Measurements from ENCODE around the gene OR52H1.

Gene OR52H1

GRCh38 chr11:5553343-5553742, 5.0 kb upstream of the OR52H1 start:
- Histone ChIP-seq H3K4me1 (ENCODE audit: insufficient read depth, poor library complexity, severe bottlenecking) (peaks cover 13% of the 10 kb centered on the region), H3K9me3 (ENCODE audit: severe bottlenecking) (no peaks in the 10 kb centered on the region), H3K36me3 (ENCODE audit: low read depth) (no peaks in the 10 kb centered on the region), H3K4me3 (ENCODE audit: severe bottlenecking) (no peak overlapping the region), H3K27me3 (ENCODE audit: insufficient read depth, poor library complexity, severe bottlenecking) (no peaks in the 10 kb centered on the region), H3K27ac (ENCODE audit: poor library complexity, severe bottlenecking) (no peak overlapping the region)
- TF ChIP-seq, protein P1, sequence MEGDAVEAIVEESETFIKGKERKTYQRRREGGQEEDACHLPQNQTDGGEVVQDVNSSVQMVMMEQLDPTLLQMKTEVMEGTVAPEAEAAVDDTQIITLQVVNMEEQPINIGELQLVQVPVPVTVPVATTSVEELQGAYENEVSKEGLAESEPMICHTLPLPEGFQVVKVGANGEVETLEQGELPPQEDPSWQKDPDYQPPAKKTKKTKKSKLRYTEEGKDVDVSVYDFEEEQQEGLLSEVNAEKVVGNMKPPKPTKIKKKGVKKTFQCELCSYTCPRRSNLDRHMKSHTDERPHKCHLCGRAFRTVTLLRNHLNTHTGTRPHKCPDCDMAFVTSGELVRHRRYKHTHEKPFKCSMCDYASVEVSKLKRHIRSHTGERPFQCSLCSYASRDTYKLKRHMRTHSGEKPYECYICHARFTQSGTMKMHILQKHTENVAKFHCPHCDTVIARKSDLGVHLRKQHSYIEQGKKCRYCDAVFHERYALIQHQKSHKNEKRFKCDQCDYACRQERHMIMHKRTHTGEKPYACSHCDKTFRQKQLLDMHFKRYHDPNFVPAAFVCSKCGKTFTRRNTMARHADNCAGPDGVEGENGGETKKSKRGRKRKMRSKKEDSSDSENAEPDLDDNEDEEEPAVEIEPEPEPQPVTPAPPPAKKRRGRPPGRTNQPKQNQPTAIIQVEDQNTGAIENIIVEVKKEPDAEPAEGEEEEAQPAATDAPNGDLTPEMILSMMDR (IDR thresholded peaks at IDR 0.05; ENCODE audit: poor library complexity, severe bottlenecking), result peak; percentile 46
- ATAC-seq (ENCODE audit: low read depth) (no peak), DNase-seq (ENCODE audit: low spot score) (no peak)

- Histone ChIP-seq H3K4me1 (ENCODE audit: insufficient read depth, poor library complexity, severe bottlenecking) (peaks cover 13% of the 10 kb centered on the region), H3K9me3 (ENCODE audit: severe bottlenecking) (no peaks in the 10 kb centered on the region), H3K27ac (ENCODE audit: poor library complexity, severe bottlenecking) (peak overlapping the region; percentile 16), H3K4me3 (ENCODE audit: severe bottlenecking) (no peak overlapping the region), H3K36me3 (ENCODE audit: low read depth) (no peaks in the 10 kb centered on the region), H3K27me3 (ENCODE audit: insufficient read depth, poor library complexity, severe bottlenecking) (no peaks in the 10 kb centered on the region)
- ATAC-seq (ENCODE audit: low read depth), result peak; percentile 94
- TF ChIP-seq, protein P1 (IDR thresholded peaks at IDR 0.05; ENCODE audit: poor library complexity, severe bottlenecking), result no peak
- DNase-seq (ENCODE audit: low spot score), result no peak
These were observed 2.2 kb upstream of the OR52H1 start for GRCh38 chr11:5550440-5551095.

GRCh38 chr11:5547982-5548381, 358 bp downstream of the OR52H1 start:
- ATAC-seq (ENCODE audit: low read depth), result no peak
- Histone ChIP-seq H3K4me1 (ENCODE audit: insufficient read depth, poor library complexity, severe bottlenecking) (peaks cover 13% of the 10 kb centered on the region), H3K9me3 (ENCODE audit: severe bottlenecking) (no peaks in the 10 kb centered on the region), H3K27ac (ENCODE audit: poor library complexity, severe bottlenecking) (no peak overlapping the region), H3K27me3 (ENCODE audit: insufficient read depth, poor library complexity, severe bottlenecking) (no peaks in the 10 kb centered on the region), H3K4me3 (ENCODE audit: severe bottlenecking) (no peak overlapping the region), H3K36me3 (ENCODE audit: low read depth) (no peaks in the 10 kb centered on the region)
- TF ChIP-seq, protein P1 (IDR thresholded peaks at IDR 0.05; ENCODE audit: poor library complexity, severe bottlenecking), result no peak
- DNase-seq (ENCODE audit: low spot score), result no peak

DNA sequence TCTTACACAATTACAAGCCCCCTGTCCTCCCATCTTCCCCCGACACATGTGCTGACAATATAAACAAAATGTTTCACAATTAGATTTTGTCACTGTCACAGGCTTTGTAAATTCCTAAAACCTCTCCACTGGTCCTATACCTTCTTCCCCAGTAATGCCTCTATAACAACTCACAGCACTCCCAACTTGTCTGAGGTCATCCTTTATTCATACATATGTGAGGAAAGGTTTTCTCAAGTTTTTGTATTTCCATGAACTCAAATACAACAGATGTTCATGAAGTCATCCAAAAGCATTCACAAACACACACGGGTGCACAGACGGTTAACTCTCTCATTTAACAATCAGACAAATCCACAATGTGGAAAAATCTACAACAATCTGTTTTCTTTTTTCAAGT, 1.9 kb downstream of the OR52H1 start:
- Histone ChIP-seq H3K9me3 (ENCODE audit: severe bottlenecking) (no peaks in the 10 kb centered on the region), H3K27me3 (ENCODE audit: insufficient read depth, poor library complexity, severe bottlenecking) (no peaks in the 10 kb centered on the region), H3K4me3 (ENCODE audit: severe bottlenecking) (no peak overlapping the region), H3K4me1 (ENCODE audit: insufficient read depth, poor library complexity, severe bottlenecking) (peaks cover 13% of the 10 kb centered on the region), H3K27ac (ENCODE audit: poor library complexity, severe bottlenecking) (no peak overlapping the region), H3K36me3 (ENCODE audit: low read depth) (no peaks in the 10 kb centered on the region)
- DNase-seq (ENCODE audit: low spot score) (no peak), ATAC-seq (ENCODE audit: low read depth) (peak; percentile 48; the same call in 1 of the 3 replicates)
- TF ChIP-seq, protein P1 (IDR thresholded peaks at IDR 0.05; ENCODE audit: poor library complexity, severe bottlenecking), result no peak

- no peaks in the 10 kb centered on the region for H3K27me3 ChIP-seq (ENCODE audit: insufficient read depth, poor library complexity, severe bottlenecking)
- peaks cover 3% of the 10 kb centered on the region for H3K4me1 ChIP-seq (ENCODE audit: insufficient read depth, poor library complexity, severe bottlenecking)
- no peaks in the 10 kb centered on the region for H3K36me3 ChIP-seq (ENCODE audit: low read depth)
- no peak overlapping the region for H3K27ac ChIP-seq (ENCODE audit: poor library complexity, severe bottlenecking)
- TF ChIP-seq, protein P1 (IDR thresholded peaks at IDR 0.05; ENCODE audit: poor library complexity, severe bottlenecking), result no peak
- H3K4me3 ChIP-seq (ENCODE audit: severe bottlenecking), result no peak overlapping the region
- no peaks in the 10 kb centered on the region for H3K9me3 ChIP-seq (ENCODE audit: severe bottlenecking)
- ATAC-seq (ENCODE audit: low read depth) (no peak), DNase-seq (ENCODE audit: low spot score) (no peak)
These were observed 6.9 kb downstream of the OR52H1 start for GRCh38 chr11:5541427-5541826.
